Cardiac muscle cell (in vitro differentiated cells and primary cell): Measurements from ENCODE around the gene RIC3. TPM values are rescaled to one million over a fixed set of nuclear protein-coding genes. Genes with fewer than 3 reads are reported as not detected.

Experiments
- DNase-seq, 2 donors: peaks; one replicate each; pipeline versions ENCODE4 v3.0.0 to v3.0.0-alpha.2; 2010 to 2017; ENCODE audit warnings: low read depth in 1 of 2, low spot score in 1 of 2
- H3K27ac ChIP-seq: fragments of 200-600 bp; sonication (generic); 2 replicates; pipeline ENCODE4 v1.5.1; 2016
- H3K27me3 ChIP-seq: fragments of 200-600 bp; sonication (generic); 2 replicates; pipeline ENCODE4 v1.6.0; 2016; ENCODE audit warnings: control low read depth
- H3K36me3 ChIP-seq: fragments of 200-600 bp; sonication (generic); 2 replicates; pipeline ENCODE4 v1.5.1; 2016; ENCODE audit warnings: control low read depth
- H3K4me1 ChIP-seq: fragments of 200-600 bp; sonication (generic); 2 replicates; pipeline ENCODE4 v1.8.1; 2017; ENCODE audit warnings: low read depth, mild to moderate bottlenecking, mixed run types
- H3K4me3 ChIP-seq: fragments of 200-600 bp; sonication (generic); 2 replicates; pipeline ENCODE4 v1.5.1; 2016; ENCODE audit warnings: mild to moderate bottlenecking
- H3K9me3 ChIP-seq: fragments of 200-600 bp; sonication (generic); 2 replicates; pipeline ENCODE4 v1.5.1; 2017; ENCODE audit warnings: low read depth, mild to moderate bottlenecking, control low read depth
- polyA plus RNA-seq: library from polyadenylated mRNA; unstranded; fragments of >200 nt; fragmentation: Nextera tagmentation; extraction: Ambion mirVana; gene quantifications from 2 replicates; pipeline ENCODE4 v1.2.1, GENCODE V29; 2016
- total RNA-seq: library from RNA; depleted of rRNA; stranded (reverse); fragments of >200 nt; gene quantifications from 2 replicates; pipeline ENCODE4 v1.2.3, GENCODE V29; 2016
- TF ChIP-seq, protein P1 (sequence below): IDR thresholded peaks from 2 replicates; pipeline ENCODE4 v1.5.1; 2012; ENCODE audit warnings: low read depth, mild to moderate bottlenecking, low read length

Gene RIC3, protein sequence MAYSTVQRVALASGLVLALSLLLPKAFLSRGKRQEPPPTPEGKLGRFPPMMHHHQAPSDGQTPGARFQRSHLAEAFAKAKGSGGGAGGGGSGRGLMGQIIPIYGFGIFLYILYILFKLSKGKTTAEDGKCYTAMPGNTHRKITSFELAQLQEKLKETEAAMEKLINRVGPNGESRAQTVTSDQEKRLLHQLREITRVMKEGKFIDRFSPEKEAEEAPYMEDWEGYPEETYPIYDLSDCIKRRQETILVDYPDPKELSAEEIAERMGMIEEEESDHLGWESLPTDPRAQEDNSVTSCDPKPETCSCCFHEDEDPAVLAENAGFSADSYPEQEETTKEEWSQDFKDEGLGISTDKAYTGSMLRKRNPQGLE
- 8.7 and 14.3 TPM in 2 replicates for total RNA-seq
- polyA plus RNA-seq = 12.4 and 22.1 TPM in 2 replicates

DNA sequence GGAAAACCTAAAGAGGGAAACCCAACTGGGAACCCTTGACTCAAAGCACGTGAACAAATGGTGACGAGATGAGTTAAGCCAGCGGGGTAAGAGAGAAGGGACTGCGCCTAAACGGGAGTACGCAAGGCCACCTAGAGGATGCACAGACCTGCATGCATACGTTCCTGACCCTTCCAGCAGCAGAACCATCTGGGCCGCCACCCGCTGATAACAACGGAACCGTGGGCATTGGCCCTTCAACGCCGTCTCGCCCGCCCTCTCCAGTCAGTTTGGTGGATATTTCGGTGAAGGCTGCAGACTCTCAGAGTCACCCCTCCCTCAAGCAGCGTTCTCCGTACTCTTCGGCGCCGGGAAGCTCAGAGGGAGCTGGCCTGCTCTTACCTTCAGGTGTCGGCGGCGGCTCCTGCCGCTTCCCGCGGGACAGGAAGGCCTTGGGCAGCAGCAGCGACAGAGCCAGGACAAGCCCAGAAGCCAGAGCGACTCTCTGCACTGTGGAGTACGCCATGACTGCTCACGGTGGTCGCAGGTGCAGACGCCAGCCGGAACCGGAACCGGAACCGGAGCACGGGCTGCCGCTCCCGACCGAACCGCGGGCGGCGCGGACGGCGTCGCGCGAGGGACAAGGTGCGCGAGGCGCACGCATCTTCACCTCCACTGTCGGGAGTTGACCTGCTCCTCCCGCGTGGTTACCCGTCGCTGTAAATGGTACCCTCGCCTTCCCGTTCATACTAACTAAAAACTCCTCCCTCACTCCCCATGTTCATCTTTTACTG is at the start of gene RIC3:
RIC3 (minus strand) TSS at position 541 of the 773 bp plus-strand sequence; CDS start at position 505, 36 bp downstream.
- no peak within 1 kb of the TSS for H3K27ac ChIP-seq
- peaks cover 31% of the 10 kb centered on the region for H3K27me3 ChIP-seq
- no peaks in the 10 kb centered on the region for H3K9me3 ChIP-seq
- peak within 1 kb of the TSS; percentile 71 for H3K4me3 ChIP-seq
- H3K36me3 ChIP-seq = no peaks in the 10 kb centered on the region
- H3K4me1 ChIP-seq = no peaks in the 10 kb centered on the region
- DNase-seq = peak in 1 of 2 donors; percentile 61
- TF ChIP-seq, protein P1, sequence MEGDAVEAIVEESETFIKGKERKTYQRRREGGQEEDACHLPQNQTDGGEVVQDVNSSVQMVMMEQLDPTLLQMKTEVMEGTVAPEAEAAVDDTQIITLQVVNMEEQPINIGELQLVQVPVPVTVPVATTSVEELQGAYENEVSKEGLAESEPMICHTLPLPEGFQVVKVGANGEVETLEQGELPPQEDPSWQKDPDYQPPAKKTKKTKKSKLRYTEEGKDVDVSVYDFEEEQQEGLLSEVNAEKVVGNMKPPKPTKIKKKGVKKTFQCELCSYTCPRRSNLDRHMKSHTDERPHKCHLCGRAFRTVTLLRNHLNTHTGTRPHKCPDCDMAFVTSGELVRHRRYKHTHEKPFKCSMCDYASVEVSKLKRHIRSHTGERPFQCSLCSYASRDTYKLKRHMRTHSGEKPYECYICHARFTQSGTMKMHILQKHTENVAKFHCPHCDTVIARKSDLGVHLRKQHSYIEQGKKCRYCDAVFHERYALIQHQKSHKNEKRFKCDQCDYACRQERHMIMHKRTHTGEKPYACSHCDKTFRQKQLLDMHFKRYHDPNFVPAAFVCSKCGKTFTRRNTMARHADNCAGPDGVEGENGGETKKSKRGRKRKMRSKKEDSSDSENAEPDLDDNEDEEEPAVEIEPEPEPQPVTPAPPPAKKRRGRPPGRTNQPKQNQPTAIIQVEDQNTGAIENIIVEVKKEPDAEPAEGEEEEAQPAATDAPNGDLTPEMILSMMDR = no peak

DNA sequence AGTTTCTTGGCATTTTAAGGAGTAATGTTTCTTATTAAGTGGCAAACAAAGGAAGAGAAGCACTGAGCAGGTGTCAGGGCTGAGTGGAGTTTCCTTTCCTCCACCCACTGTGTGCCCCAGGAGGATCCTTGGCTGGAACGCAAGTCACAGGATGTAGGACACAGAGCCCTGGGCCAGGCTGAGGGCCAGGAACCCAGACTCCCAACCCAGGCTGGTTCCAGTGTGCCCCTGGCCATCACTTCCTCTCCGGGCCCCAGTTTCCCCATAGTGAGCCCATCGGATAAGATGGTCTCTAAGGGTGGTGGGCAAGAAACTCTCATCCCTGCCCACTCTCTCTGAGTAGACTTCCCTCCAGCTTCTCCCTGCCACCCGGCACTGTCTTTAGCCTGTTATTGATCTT is 49.6 kb upstream of the RIC3 start:
- peaks cover 7% of the 10 kb centered on the region for H3K27me3 ChIP-seq
- H3K4me3 ChIP-seq = no peak overlapping the region
- TF ChIP-seq, protein P1 = no peak
- H3K9me3 ChIP-seq = no peaks in the 10 kb centered on the region
- H3K36me3 ChIP-seq = no peaks in the 10 kb centered on the region
- no peaks in the 10 kb centered on the region for H3K4me1 ChIP-seq
- no peak overlapping the region for H3K27ac ChIP-seq
- DNase-seq = no peak

DNA sequence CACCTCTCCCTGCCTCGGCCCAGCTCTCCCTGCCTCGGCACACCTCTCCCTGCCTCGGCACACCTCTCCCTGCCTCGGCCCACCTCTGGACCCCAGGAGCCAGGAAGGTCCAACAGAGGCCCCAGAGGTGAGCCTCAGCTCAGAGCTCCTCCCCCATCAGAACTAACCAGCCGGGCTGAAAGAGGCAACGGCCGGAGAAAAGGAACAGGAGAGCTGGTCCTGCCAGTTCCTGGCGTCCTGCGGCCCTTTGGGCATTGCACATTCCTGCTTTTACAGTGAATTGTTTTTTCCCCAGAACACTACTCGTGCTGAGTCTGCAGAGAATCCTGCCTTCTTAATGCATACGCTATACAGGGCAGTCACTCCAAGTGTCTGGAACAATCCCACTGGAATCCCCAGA is 49.1 kb upstream of the RIC3 start:
- Histone ChIP-seq H3K4me3 (no peak overlapping the region), H3K36me3 (no peaks in the 10 kb centered on the region), H3K4me1 (no peaks in the 10 kb centered on the region), H3K9me3 (no peaks in the 10 kb centered on the region), H3K27ac (no peak overlapping the region), H3K27me3 (peaks cover 8% of the 10 kb centered on the region)
- no peak for DNase-seq
- TF ChIP-seq, protein P1 = no peak

DNA sequence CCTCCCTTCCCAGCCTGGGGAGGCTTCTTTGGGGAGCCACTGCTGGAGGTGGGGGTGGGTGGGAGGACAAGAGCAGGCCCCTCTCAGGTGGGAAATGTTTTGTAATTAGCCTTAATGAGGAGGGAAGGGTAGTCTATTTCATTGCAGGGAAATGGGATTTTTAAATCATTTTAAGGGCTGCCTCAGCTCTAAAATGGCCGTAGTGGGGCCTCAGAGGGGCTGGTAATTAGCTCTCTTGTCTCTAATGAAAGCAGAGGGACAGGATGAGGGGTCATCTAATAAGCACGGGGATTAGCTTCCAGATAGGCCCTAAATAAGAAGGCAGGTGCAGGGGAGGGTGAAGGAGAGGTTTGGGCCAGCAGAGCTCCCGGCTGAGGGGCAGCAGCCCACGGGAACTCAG is 48.3 kb upstream of the RIC3 start:
- TF ChIP-seq, protein P1 = no peak

DNA sequence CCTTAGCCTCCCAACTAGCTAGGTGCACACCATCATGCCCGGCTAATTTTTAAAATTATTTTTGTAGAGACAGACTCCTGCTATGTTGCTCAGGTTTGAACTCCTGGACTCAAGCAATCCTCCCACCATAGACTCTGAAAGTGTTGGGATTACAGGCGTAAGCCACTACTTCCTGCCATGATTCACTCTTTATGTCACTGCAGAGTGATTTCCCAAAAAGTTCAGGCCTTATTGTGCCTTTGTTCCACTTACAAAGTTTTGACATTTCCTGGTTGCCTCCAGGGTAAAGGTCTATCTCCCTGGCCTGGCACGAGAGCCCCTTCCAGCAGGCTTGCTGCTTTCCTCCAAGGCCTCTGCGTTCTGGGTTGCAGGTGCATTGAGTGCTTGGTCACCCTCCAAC is 44.6 kb upstream of the RIC3 start:
- DNase-seq = peak in 1 of 2 donors; percentile 13
- Histone ChIP-seq H3K4me3 (no peak overlapping the region), H3K27ac (no peak overlapping the region), H3K4me1 (no peaks in the 10 kb centered on the region), H3K36me3 (no peaks in the 10 kb centered on the region), H3K27me3 (peaks cover 12% of the 10 kb centered on the region), H3K9me3 (no peaks in the 10 kb centered on the region)
- TF ChIP-seq, protein P1 = no peak

More for the DNA sequence above, 48.3 kb upstream of the RIC3 start:
- Histone ChIP-seq H3K4me1 (no peaks in the 10 kb centered on the region), H3K9me3 (no peaks in the 10 kb centered on the region), H3K4me3 (no peak overlapping the region), H3K36me3 (no peaks in the 10 kb centered on the region), H3K27me3 (peaks cover 12% of the 10 kb centered on the region), H3K27ac (no peak overlapping the region)
- DNase-seq = no peak
